GM21619 (cell line): ENCODE measurements around the gene CEBPZ.
"Not testable (repeated sequence)": the region's sequence is repeated elsewhere in the genome, so short reads cannot be mapped to it uniquely, and the experiment has no call there.

ENCODE experiments used
- ATAC-seq: cut with Tn5 transposase; IDR thresholded peaks from one replicate; pipeline ENCODE4 v1.9.1; 2021; ENCODE audit not compliant: unreplicated experiment

The CEBPZ gene

GRCh38 chr2:37231241-37232130 lies at the start of gene CEBPZ, which contains the start of gene NDUFAF7:
CEBPZ (minus strand) TSS chr2:37231596; CDS start chr2:37231567, 29 bp downstream.
NDUFAF7 (plus strand) TSS chr2:37231658; CDS start chr2:37231706, 48 bp downstream.
- ATAC-seq, result peak; percentile 96

GRCh38 chr2:37276291-37276690 lies 44.9 kb upstream of the CEBPZ start:
- ATAC-seq, result no peak

- no peak for ATAC-seq
Observed at GRCh38 chr2:37274359-37274965, 43.1 kb upstream of the CEBPZ start.

- no peak for ATAC-seq
Observed at GRCh38 chr2:37271376-37272067, 40.1 kb upstream of the CEBPZ start.

- ATAC-seq, result no peak
Observed at GRCh38 chr2:37268111-37268510, 36.7 kb upstream of the CEBPZ start.

GRCh38 chr2:37267685-37268084 lies 36.3 kb upstream of the CEBPZ start:
- ATAC-seq, result no peak

- no peak for ATAC-seq
Observed at GRCh38 chr2:37263839-37264238, 32.4 kb upstream of the CEBPZ start.

- no peak for ATAC-seq
Observed at GRCh38 chr2:37262522-37262921, 31.1 kb upstream of the CEBPZ start.

GRCh38 chr2:37250869-37251740 lies 19.7 kb upstream of the CEBPZ start:
- no peak for ATAC-seq

GRCh38 chr2:37246205-37246604 lies 14.8 kb upstream of the CEBPZ start:
- ATAC-seq, result no peak

GRCh38 chr2:37244755-37245154 lies 13.4 kb upstream of the CEBPZ start:
- ATAC-seq, result no peak

GRCh38 chr2:37244017-37244416 lies 12.6 kb upstream of the CEBPZ start:
- peak; percentile 90 for ATAC-seq

GRCh38 chr2:37243435-37243834 lies 12.0 kb upstream of the CEBPZ start:
- ATAC-seq, result no peak

- ATAC-seq, result no peak
Observed at GRCh38 chr2:37232131-37232933, 936 bp upstream of the CEBPZ start.

GRCh38 chr2:37230581-37230980 lies 815 bp downstream of the CEBPZ start:
- no peak for ATAC-seq

GRCh38 chr2:37228788-37229187 lies 2.6 kb downstream of the CEBPZ start:
- no peak for ATAC-seq

- no peak for ATAC-seq
Observed at GRCh38 chr2:37226863-37227262, 4.5 kb downstream of the CEBPZ start.

- ATAC-seq, result not testable (repeated sequence)
Observed at GRCh38 chr2:37225129-37225528, 6.3 kb downstream of the CEBPZ start.

- no peak for ATAC-seq
Observed at GRCh38 chr2:37224063-37224462, 7.3 kb downstream of the CEBPZ start.

GRCh38 chr2:37223131-37223530 lies 8.3 kb downstream of the CEBPZ start:
- no peak for ATAC-seq
